Measurements from ENCODE around the gene TMEM79. TPM values are rescaled to one million over a fixed set of nuclear protein-coding genes. Genes with fewer than 3 reads are reported as not detected.

The TMEM79 gene
- total and polyA plus RNA-seq, 4 donors = 1.2 to 2.6 (median 1.7) TPM

DNA sequence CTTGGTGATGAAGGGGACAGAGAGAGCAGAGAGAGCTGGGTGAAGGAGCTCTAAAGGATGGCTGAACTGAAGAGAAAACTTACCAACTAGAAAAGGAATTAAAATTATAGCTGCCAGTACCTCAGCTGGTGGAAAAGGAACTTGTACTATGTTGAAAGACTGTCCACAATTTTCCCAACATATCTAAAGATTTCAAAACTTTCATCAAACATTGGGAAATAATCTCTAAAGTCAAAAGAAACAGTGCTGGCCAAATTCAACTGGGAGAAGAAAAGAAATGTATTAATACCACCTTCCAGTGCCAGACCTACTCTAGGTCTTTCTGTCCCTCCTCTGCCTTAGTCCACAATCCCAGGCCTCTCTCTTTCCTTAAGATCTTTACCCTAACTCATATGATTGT, 7.6 kb upstream of the TMEM79 start:
- no peak for ATAC-seq (ENCODE audit: low FRiP score)
- H3K36me3 ChIP-seq (ENCODE audit: control insufficient read depth in 1 of 2, insufficient read depth in 2 of 2, low read length in 1 of 2) = peaks cover 6 to 18% of the 10 kb centered on the region in 2 donors

DNA sequence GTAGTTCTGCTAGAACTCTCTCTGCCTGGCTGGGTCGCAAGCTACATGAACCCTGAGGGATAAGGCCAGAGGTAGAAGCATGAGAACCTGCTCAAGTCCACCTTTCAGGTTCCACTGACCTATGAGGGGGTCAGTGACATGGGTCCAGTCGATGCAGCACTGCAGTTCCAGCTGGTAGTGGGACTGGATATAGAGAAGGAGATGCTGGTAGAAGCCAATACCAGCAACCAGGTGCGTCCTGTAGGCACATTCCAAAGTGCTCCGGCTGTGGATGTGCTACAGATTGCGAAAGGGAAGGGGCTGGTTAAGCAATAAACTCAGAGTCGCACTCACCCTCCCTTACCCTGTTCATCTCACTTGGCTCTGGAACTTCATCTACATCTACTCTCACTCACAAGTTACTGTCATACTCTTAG, 7.2 kb upstream of the TMEM79 start:
- Histone ChIP-seq H3K9me3 (ENCODE audit: control insufficient read depth, low read length) (no peaks in the 10 kb centered on the region), H3K4me1 (ENCODE audit: control insufficient read depth in 1 of 2, insufficient read depth in 2 of 2, low read length in 2 of 2) (peaks cover 0 to 3% of the 10 kb centered on the region in 2 donors), H3K27ac (ENCODE audit: low read depth in 1 of 2, low read length in 2 of 2) (no peak overlapping the region), H3K4me3 (ENCODE audit: low read length in 2 of 2) (no peak overlapping the region), H3K27me3 (ENCODE audit: control insufficient read depth in 1 of 2, insufficient read depth in 2 of 2, low read length in 1 of 2) (no peaks in the 10 kb centered on the region), H3K36me3 (ENCODE audit: control insufficient read depth in 1 of 2, insufficient read depth in 2 of 2, low read length in 1 of 2) (peaks cover 6 to 18% of the 10 kb centered on the region in 2 donors)
- ATAC-seq (ENCODE audit: low FRiP score) (no peak), DNase-seq (peak; percentile 3 to 50)
- intact Hi-C loops (cut with DNase I) = no loop called here
- WGBS, 2 donors = 73 to 81% methylated on average over 6 of the region's 6 CpGs

More for the DNA sequence above, 7.6 kb upstream of the TMEM79 start:
- Histone ChIP-seq H3K9me3 (ENCODE audit: control insufficient read depth, low read length) (no peaks in the 10 kb centered on the region), H3K4me1 (ENCODE audit: control insufficient read depth in 1 of 2, insufficient read depth in 2 of 2, low read length in 2 of 2) (peaks cover 0 to 2% of the 10 kb centered on the region in 2 donors), H3K27ac (ENCODE audit: low read depth in 1 of 2, low read length in 2 of 2) (no peak overlapping the region), H3K4me3 (ENCODE audit: low read length in 2 of 2) (no peak overlapping the region), H3K27me3 (ENCODE audit: control insufficient read depth in 1 of 2, insufficient read depth in 2 of 2, low read length in 1 of 2) (no peaks in the 10 kb centered on the region)
- DNase-seq = no peak
- intact Hi-C loops (cut with DNase I) = no loop called here

DNA sequence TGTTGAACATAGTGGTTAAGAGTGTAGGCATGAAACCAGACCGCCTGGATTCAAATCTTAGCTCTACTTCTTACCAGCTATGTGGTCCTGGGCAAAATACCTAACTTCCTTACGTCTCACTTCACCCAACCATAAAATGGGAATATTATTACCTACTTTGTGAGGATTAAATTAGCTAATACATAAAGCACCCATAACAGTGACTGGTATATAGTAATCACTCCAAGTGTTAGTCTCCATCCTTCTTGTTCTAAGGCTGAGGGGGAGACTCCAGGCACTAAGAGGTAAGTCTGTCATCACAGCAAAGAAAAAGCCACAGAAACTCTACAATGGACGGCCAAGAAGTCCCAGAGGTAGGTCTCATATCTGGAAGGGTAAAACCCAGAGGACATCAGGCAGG, 4.3 kb upstream of the TMEM79 start:
- DNase-seq = no peak
- Histone ChIP-seq H3K27ac (ENCODE audit: low read depth in 1 of 2, low read length in 2 of 2) (no peak overlapping the region), H3K4me1 (ENCODE audit: control insufficient read depth in 1 of 2, insufficient read depth in 2 of 2, low read length in 2 of 2) (peaks cover 0 to 8% of the 10 kb centered on the region in 2 donors), H3K4me3 (ENCODE audit: low read length in 2 of 2) (no peak overlapping the region), H3K27me3 (ENCODE audit: control insufficient read depth in 1 of 2, insufficient read depth in 2 of 2, low read length in 1 of 2) (no peaks in the 10 kb centered on the region), H3K36me3 (ENCODE audit: control insufficient read depth in 1 of 2, insufficient read depth in 2 of 2, low read length in 1 of 2) (peaks cover 0 to 5% of the 10 kb centered on the region in 2 donors), H3K9me3 (ENCODE audit: control insufficient read depth, low read length) (no peaks in the 10 kb centered on the region)
- intact Hi-C loops (cut with DNase I) = no loop called here
- ATAC-seq (ENCODE audit: low FRiP score) = no peak
- 79 to 87% methylated on average over 3 of the region's 3 CpGs for WGBS, 2 donors

DNA sequence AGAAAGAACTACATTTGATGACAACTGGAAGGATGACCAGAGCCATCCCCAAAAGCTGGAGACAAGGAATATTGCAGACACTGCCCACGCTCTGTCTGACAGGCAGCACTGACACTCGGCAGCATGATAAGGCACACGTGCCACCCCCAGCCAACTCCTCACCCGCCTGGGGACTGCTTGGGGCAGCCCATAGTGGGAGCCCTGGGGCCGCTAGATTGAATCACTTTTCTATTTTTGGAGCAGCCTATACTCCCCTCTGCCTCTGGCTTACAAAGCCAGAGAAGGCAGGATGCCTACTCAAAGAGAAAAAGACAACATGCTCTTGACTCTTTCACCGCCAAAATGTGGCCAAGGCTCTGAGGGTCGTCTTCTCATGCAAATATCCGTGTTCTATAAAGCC, 2.8 kb upstream of the TMEM79 start:
- H3K4me1 ChIP-seq (ENCODE audit: control insufficient read depth in 1 of 2, insufficient read depth in 2 of 2, low read length in 2 of 2) = peaks cover 0 to 8% of the 10 kb centered on the region in 2 donors
- DNase-seq = peak in 1 of 2 donors; percentile 57
- no peak for ATAC-seq (ENCODE audit: low FRiP score)
- no peaks in the 10 kb centered on the region for H3K27me3 ChIP-seq (ENCODE audit: control insufficient read depth in 1 of 2, insufficient read depth in 2 of 2, low read length in 1 of 2)
- 5 to 8% methylated on average over 8 of the region's 8 CpGs for WGBS, 2 donors
- peaks cover 0 to 3% of the 10 kb centered on the region in 2 donors for H3K36me3 ChIP-seq (ENCODE audit: control insufficient read depth in 1 of 2, insufficient read depth in 2 of 2, low read length in 1 of 2)
- intact Hi-C loops (cut with DNase I) = no loop called here
- no peak overlapping the region for H3K4me3 ChIP-seq (ENCODE audit: low read length in 2 of 2)
- H3K9me3 ChIP-seq (ENCODE audit: control insufficient read depth, low read length) = no peaks in the 10 kb centered on the region
- no peak overlapping the region for H3K27ac ChIP-seq (ENCODE audit: low read depth in 1 of 2, low read length in 2 of 2)

DNA sequence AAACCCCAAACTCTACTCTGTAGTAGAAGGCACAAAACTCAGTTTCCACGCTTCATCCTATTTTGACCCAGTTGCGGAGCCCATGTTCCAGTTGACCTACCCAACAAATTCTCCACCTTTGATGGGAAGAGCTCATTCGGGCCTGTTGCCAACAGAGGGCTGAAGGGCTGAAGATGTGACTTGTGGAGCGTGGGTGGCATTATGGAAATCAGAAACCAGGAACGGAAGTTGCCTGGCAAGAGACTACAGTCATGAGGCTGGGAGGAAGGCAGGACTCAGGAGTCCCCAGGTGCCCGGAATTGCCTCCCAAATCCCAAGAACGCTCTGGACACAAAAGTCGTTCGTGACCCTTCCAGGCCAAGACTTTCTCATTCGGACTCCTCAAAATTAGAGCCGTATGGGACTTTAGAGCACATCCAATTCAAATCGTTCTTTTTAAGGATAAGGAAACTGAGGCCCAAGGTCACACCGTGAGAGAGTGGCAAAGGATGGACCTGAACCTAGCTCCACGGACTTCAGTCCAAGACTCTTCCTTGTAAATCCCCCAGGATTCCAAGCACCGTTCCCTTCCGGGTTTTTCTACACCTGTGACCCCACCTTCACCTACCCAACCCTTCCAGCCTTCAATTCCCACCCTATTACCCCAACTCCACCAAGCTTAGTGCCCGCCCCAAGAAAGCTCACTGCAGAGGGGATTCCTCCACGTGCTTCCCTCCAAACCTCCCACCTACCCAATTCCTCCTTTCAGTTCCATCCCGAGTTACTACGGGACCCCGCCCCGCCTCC, 2.2 kb upstream of the TMEM79 start:
- peaks cover 0 to 8% of the 10 kb centered on the region in 2 donors for H3K4me1 ChIP-seq (ENCODE audit: control insufficient read depth in 1 of 2, insufficient read depth in 2 of 2, low read length in 2 of 2)
- WGBS, 2 donors = 7% methylated on average over 22 of the region's 22 CpGs
- ATAC-seq (ENCODE audit: low FRiP score) (peak; percentile 2), DNase-seq (peak in 1 of 2 donors; percentile 37)
- intact Hi-C loops (cut with DNase I) = no loop called here
- H3K36me3 ChIP-seq (ENCODE audit: control insufficient read depth in 1 of 2, insufficient read depth in 2 of 2, low read length in 1 of 2) = peaks cover 0 to 2% of the 10 kb centered on the region in 2 donors
- H3K9me3 ChIP-seq (ENCODE audit: control insufficient read depth, low read length) = no peaks in the 10 kb centered on the region
- peak overlapping the region; percentile 67 to 90 for H3K4me3 ChIP-seq (ENCODE audit: low read length in 2 of 2)
- H3K27ac ChIP-seq (ENCODE audit: low read depth in 1 of 2, low read length in 2 of 2) = no peak overlapping the region
- H3K27me3 ChIP-seq (ENCODE audit: control insufficient read depth in 1 of 2, insufficient read depth in 2 of 2, low read length in 1 of 2) = no peaks in the 10 kb centered on the region

DNA sequence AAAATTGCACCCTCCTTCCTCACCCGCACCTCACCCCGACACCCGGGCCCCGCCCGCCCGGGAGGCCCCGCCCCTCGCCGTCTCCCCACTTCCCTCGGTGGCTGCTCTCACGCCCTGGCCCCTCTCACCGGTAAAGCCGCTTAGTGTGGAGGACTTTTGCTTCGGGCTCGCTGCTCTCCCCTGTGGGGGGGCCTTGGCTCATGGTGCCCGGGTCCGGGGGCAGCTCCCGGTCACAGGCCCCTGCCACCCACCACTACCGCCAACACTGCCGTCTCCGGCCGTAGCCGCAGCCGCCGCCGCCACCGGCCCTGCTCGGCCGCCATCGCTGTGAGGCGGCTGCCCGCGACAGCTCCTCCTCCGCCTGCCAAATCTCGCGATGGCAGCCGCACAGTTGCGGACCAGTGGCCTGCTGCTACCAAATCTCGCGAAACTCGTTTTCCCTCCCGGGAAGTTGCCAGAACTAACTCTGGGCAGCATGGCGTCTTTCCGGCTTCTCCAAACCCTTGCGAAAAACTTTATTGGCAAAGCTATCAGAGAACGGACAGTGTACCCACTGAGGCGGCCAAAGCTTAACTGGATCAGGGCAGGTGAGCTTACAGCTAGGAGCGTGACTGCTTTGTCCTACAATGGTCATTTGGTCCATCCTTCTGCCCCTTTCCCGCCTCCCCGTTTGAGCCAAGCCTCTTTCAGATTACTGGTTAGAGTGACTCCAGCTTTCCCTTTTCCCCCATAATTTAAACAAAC, 1.5 kb upstream of the TMEM79 start, which contains the start of gene SMG5:
TSS of gene SMG5 (minus strand) at position 347 of the 744 bp plus-strand sequence. CDS start at position 202, 145 bp downstream.
- Histone ChIP-seq H3K9me3 (ENCODE audit: control insufficient read depth, low read length) (no peaks in the 10 kb centered on the region), H3K36me3 (ENCODE audit: control insufficient read depth in 1 of 2, insufficient read depth in 2 of 2, low read length in 1 of 2) (peaks cover 0 to 2% of the 10 kb centered on the region in 2 donors), H3K4me1 (ENCODE audit: control insufficient read depth in 1 of 2, insufficient read depth in 2 of 2, low read length in 2 of 2) (peaks cover 0 to 8% of the 10 kb centered on the region in 2 donors), H3K4me3 (ENCODE audit: low read length in 2 of 2) (peak within 1 kb of the TSS; percentile 68 to 90), H3K27ac (ENCODE audit: low read depth in 1 of 2, low read length in 2 of 2) (peak within 1 kb of the TSS in 1 of 2 donors; percentile 34), H3K27me3 (ENCODE audit: control insufficient read depth in 1 of 2, insufficient read depth in 2 of 2, low read length in 1 of 2) (no peaks in the 10 kb centered on the region)
- ATAC-seq (ENCODE audit: low FRiP score) (peak; percentile 97), DNase-seq (peak; percentile 98 to 99)
- WGBS, 2 donors = 0 to 1% methylated on average over 44 to 50 of the region's 50 CpGs
- intact Hi-C loops (cut with DNase I) = no loop called here

DNA sequence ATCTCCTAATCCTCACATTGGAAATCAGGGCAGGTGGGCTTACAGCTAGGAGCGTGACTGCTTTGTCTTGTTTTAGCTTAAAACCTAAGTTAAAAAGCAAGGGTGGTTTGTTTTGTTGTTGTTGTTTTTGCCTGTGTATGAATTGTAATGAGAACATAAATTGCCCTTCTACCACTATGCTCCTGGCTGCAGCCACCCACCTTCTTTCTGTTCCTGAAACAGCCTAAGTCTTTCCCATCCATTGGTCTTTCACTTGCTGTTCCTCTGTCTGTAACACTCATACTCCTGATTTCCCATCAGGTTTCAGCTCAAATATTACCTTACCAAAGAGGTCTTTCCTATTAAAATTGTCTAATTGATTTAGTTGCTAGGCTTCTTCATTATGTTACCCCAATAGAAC, 604 bp upstream of the TMEM79 start:
- WGBS, 2 donors = 74 to 76% methylated on average over 1 of the region's 1 CpG
- no peaks in the 10 kb centered on the region for H3K27me3 ChIP-seq (ENCODE audit: control insufficient read depth in 1 of 2, insufficient read depth in 2 of 2, low read length in 1 of 2)
- H3K27ac ChIP-seq (ENCODE audit: low read depth in 1 of 2, low read length in 2 of 2) = no peak overlapping the region
- intact Hi-C loops (cut with DNase I) = no loop called here
- no peaks in the 10 kb centered on the region for H3K9me3 ChIP-seq (ENCODE audit: control insufficient read depth, low read length)
- no peak for DNase-seq
- H3K4me3 ChIP-seq (ENCODE audit: low read length in 2 of 2) = peak overlapping the region; percentile 68 to 70
- peaks cover 0 to 8% of the 10 kb centered on the region in 2 donors for H3K4me1 ChIP-seq (ENCODE audit: control insufficient read depth in 1 of 2, insufficient read depth in 2 of 2, low read length in 2 of 2)
- H3K36me3 ChIP-seq (ENCODE audit: control insufficient read depth in 1 of 2, insufficient read depth in 2 of 2, low read length in 1 of 2) = no peaks in the 10 kb centered on the region
- ATAC-seq (ENCODE audit: low FRiP score) = no peak

DNA sequence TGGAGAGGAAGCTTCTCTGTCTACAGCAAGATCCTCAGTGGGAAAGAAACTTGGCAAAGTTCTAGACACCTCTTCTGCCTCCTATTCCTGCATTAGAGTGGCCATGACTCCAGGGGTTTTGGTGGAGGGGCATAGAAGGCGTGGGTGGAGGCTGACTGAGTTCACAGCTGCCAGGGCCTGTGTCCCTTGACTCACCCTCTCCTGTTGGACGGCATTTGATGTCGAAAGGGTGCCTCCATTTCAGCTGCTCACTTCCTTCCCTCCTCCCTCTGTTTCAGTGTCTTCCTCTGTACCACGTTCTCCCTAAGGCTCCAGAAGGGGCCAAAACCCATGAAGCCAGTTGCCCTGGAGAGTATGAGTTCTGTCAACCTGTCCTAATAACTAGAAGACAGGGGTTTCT, 632 bp downstream of the TMEM79 start:
- Histone ChIP-seq H3K27me3 (ENCODE audit: control insufficient read depth in 1 of 2, insufficient read depth in 2 of 2, low read length in 1 of 2) (no peaks in the 10 kb centered on the region), H3K4me1 (ENCODE audit: control insufficient read depth in 1 of 2, insufficient read depth in 2 of 2, low read length in 2 of 2) (peaks cover 0 to 8% of the 10 kb centered on the region in 2 donors), H3K4me3 (ENCODE audit: low read length in 2 of 2) (no peak overlapping the region), H3K36me3 (ENCODE audit: control insufficient read depth in 1 of 2, insufficient read depth in 2 of 2, low read length in 1 of 2) (no peaks in the 10 kb centered on the region), H3K9me3 (ENCODE audit: control insufficient read depth, low read length) (no peaks in the 10 kb centered on the region), H3K27ac (ENCODE audit: low read depth in 1 of 2, low read length in 2 of 2) (no peak overlapping the region)
- DNase-seq = no peak
- WGBS, 2 donors = 71 to 80% methylated on average over 4 of the region's 4 CpGs
- intact Hi-C loops (cut with DNase I) = no loop called here
- no peak for ATAC-seq (ENCODE audit: low FRiP score)

Data from aorta (tissue), 5 donors.